NCI-H2107 (cell line): ENCODE results near the gene MARCO.
"Not testable (repeated sequence)": the region's sequence is repeated elsewhere in the genome, so short reads cannot be mapped to it uniquely, and the experiment has no call there.

Source experiments
- DNase-seq: peaks from one replicate; lab custom pipeline; 2025; lab: John Stamatoyannopoulos, UW

Gene MARCO

DNA sequence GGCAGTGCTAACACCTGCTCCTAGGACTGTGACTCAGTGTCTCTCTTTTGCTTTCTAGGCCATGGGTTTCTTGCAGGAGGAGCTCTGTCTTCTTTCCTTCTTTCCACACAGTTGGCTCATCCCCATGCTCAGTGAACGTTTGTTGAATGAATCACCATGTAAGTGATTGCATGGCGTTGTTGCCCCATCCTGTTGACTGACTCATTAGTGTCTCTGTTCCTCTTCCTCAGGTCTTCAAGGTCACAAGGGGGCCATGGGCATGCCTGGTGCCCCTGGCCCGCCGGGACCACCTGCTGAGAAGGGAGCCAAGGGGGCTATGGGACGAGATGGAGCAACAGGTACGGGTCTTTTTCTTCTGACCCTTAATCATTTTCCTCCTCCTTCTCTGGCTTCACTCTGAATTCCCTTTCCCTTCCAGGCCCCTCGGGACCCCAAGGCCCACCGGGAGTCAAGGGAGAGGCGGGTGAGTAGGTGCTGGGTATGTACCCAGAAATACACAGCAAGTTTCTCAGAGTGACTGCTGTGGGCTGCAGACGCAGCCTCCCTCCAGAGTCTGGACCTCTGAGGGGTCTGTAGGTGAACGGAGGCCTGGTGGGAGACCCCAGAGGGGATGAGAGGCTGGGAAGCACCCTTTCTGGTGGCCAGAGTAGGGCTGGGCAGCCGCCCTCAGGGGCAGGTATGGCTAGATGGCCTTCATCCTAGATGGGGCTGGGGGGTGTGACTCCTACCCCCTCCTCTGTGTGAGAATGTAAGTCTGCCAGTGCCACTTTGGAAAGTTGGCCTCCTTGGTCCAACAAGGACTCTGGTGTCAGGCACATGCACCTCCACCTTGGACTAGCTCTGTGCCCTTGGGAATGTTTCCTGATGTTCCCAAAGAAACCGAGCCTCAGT, 32.4 kb downstream of the MARCO start:
- no peak for DNase-seq

DNA sequence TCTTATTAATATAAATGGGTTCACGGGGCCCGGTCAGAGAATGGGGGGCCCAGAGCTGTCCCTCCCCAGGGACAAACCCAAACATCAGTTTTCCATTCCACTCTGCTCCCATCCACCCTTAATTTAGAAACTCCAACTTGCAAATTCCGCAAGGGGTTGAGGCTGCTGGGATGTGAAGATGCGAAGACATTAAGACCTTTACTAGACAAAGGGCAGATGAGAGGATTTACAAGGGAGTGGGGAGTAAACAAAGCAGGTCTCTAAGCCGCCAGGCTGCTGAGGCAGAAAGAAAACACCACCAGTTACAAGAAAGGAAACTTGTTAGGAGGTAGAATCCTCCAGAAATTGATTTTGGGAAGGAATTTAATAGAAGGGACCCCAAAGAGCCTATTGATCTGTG, 33.1 kb downstream of the MARCO start:
- no peak for DNase-seq

DNA sequence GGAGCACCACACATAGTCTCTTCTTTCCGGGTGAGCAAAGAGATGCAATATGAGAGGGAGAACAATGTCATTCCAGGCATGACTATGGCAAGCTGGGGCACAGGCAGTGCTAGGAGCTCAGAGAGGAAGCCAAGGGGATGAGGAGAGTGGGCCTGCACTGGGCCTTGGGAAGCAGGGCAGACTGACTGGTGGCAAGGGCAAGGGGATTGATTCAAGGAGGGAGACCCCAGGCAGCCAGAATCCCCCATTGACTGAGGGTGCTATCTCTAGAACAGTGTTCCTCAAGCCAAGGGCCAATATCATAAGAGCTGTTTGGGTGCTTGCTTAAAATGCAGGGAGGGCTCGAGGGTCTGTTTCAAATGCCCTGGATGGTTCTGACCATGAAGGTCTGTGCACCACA, 36.1 kb downstream of the MARCO start:
- no peak for DNase-seq

DNA sequence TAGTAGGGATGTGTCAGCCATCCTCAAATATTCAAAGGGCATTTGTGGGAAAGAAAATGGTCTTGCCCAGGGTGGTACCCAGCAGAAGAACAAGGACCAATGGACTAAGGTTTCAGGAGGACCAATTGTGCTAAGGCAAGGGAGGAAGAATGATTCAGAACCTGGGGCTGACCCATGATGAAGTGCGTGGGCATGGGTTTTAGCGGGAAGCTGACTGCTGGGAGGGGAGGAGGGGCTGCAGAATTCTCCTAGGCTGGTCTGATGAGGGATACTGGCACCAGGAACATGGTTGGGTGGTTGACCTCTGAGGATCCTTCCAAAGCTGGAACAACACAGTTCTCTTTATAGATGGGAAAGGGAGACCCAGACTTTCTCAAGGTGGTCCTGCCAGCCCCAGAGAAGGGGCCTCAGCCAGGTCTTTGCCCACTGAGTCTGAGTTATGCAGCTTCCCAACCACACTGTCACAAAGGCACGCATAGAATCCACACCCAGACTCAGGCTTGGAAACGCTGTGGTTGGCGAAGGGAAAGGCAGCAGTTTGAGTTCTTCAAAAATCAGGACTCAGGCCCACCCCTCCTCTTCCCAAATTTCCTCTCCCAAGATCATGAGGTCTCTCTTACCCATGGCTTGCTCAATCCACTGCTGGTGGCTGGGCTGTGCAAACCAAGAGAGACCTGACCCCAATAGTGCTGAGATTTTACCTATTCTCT, 37.3 kb downstream of the MARCO start:
- DNase-seq, result no peak

DNA sequence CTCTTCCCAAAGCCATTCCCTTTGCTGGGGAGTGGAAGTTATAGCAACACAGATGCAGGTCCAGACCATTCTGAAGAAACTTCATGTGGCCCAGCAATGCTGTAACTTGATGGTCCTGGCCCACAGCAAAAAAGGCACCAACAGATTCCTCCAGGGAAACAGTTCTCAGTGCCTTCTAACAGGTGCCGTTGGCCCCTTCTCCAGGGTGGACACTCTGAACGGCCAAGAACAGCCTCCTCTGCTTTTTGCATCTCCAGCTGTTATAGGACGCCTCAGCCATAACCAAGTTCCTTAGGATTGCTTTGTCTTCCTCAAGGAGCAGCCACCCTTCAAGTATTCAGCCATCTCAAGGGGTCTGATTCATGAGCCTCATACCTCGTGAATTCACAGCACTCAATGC, 38.0 kb downstream of the MARCO start:
- no peak for DNase-seq

DNA sequence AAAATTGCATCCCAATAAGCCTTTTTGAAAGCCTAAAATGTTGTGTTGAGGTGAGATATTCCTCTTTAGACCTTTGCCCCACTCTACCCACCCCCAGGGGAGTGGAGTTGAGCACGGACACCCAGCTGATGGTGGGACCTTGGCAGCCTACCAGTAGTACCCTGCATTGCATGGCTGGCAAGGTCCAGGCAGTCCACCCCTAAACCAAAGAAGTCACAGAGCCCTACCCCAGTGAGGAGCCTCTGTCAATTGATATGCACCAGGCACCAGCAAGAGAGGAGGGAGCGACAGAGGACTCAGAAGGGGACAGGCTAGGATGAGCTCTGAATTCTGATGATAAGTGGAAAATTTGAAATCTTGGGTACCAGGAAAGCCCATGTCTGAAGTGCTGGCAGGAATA, 38.6 kb downstream of the MARCO start:
- DNase-seq, result no peak

DNA sequence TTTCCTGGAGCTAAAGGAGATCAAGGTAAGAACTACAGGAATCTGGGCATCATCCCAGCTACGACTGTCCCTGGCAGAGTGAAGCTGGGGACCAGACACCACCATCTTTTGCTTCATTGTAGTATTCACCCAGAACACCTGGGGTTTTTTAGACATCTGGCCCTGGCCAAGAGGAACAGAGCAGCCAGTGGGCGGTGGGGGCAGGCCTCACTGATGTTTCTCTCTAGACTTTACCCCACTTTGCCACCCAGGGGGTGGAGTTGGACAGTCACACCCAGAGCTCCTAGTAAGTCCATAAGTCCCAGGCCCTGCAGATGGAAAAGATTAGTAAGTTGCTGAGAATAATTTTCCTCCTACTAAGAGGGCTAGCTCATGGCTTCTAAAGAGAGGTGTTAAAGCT, 39.6 kb downstream of the MARCO start:
- DNase-seq, result no peak

DNA sequence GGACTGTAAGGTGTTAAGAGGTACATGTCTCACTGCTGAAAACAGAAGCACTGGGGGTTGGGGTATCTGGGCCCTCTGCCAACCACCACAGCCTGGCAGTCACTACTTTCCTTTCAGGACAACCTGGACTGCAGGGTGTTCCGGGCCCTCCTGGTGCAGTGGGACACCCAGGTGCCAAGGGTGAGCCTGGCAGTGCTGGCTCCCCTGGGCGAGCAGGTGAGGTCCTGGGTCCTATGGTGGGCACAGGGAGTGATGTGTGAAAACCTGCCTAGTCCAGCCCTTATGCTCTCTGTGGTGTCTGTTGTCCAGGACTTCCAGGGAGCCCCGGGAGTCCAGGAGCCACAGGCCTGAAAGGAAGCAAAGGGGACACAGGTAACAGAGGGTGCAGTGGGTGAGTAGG, 40.0 kb downstream of the MARCO start:
- DNase-seq, result no peak

DNA sequence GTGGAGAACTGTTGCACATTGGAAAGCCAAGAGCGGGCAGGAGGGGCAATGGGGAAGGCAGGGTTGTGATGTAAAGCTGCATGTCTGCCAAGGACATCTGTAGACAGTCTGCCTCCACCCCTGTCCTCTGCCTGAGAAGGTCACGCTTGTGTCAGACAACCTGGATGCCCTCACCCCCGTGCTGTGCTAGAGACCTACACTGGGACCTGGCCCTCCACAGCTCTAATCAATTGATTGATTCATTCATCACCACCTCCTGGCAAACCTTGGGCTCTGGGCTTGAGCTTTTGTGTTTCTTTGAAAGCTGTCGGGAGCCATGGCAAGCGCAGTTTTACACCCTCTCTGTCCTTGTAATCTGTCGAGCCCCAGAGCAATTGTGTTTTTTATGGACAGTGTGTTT, 41.1 kb downstream of the MARCO start:
- DNase-seq, result no peak

DNA sequence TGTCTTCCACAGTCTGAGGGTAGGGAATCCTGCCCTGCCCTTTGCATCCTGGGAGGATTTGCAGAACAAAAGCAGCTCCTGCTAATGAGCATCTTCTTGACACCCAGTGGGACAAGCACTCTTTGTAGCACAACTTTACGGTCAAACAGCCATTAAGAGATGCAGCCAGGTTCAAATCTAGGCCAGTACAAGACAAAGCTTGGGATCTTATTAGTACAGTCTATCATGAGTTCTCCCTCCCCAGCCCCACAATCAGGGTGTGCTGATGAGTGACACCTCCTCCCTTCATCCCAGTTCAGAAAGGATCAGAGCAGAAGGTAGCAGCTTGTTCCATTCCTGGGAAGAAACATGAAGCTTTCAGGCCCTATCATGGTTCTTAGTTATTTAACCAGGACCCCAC, 41.9 kb downstream of the MARCO start:
- no peak for DNase-seq

DNA sequence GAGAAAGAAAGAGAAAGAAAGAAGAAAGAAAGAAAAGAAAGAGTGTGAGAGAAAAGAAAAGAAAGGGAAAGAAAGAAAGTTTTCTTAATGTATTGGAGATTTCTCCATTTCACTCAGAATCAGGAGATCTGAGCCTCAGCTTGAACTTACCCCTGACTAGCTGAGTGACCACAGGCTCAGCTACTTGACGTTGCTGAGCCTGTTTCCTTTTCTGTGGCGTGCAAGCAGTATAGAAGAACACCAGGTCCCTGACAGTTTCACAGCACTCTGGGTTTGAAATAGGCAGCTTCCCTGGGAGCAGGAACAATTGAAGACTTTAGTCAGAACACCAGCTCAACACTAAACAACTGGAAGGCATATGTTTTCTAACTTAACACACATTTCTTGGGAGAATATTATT, 44.7 kb downstream of the MARCO start:
- no peak for DNase-seq

DNA sequence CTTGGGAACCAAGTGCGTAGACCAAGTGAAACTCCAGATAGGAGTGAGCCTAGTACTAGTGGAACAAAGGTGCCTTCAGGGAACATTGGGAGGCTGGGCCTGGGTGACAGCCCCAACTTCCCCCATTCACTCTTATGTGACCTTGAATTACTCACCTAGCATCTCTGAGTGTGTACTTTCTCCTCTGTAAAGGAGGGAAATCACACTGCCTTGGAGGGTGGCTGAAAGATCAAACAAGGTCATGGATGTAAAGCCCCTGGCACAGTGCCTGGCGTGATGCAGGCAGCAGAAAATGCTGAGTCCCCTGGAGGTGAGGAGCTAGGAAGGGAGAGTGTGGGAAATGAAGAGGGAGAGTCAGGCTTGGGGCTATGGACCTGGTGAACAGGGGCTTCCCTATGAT, 45.9 kb downstream of the MARCO start:
- no peak for DNase-seq

DNA sequence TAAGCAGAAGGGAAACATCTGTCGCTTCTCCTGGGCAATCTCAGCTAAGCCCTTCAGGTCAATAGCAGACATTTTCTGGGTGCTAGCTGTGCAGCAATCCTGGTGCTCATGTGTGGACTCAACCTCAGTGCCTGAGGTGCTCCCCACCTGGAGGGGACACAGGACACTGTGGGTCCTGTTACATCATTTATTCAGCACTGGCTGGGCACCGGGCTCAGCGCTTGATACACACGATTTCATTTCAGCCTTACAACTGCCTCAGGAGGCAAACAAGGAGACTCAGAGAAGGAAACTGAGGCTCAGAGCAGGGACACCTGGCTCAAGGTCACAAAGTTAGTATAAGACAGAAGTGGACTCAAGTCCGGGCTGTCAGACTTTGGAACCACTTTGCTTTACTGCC, 46.7 kb downstream of the MARCO start:
- no peak for DNase-seq

DNA sequence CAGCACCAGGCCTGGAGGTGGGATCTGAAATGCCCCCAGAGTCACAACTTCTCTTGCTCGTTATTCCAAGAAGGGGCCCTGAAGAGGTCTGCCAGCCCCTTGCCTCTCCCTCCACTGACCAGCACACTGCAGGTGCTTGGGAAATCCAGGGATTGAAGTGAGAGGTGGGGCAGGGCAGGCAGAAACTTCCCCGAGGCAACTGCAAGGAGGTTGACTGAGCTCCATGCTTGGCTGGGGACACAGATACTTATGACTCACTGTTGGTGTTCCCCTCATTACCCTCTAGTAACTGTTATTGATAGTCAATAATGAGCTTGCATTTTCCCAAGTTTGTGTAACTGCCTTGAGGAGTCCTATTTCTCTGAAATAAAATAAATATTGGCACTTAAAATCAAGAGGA, 47.5 kb downstream of the MARCO start:
- DNase-seq, result no peak

DNA sequence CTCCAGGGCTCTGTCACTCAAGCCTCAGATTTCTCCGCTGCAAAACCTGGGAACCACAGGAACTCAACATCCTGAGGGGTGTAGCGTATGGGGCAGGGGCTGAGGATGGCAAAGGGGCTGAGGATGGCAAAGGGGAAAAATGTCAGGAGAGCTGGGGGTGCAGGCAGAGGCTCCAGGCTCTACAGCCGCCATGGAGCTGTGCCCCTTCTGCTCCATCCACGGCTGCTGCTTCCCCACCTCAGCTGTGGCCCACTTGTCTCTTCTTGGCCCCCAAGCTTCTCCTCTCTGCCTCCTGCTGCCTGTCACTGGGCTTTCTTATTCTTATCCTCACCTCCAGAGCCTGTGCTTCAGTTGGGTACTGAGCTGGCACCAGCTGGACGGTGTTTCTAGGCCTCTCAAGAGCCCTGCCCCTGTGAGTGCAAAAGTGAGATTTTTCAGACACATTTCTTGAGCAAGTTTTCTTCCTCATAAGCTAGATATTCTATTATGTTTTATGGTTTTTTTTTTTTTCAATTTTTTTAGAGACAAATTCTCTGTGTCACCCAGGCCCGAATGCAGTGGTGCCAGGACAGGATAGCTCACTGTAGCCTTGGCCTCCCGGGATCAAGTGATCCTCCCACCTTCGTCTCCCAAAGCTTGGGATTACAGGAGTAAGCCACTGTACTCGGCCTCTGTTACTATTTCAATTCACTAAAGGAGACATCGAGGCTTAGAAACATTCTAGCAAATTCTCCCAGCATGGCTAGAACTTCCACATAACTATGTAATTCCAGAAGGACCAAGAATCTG, 49.0 kb downstream of the MARCO start:
- no peak for DNase-seq

DNA sequence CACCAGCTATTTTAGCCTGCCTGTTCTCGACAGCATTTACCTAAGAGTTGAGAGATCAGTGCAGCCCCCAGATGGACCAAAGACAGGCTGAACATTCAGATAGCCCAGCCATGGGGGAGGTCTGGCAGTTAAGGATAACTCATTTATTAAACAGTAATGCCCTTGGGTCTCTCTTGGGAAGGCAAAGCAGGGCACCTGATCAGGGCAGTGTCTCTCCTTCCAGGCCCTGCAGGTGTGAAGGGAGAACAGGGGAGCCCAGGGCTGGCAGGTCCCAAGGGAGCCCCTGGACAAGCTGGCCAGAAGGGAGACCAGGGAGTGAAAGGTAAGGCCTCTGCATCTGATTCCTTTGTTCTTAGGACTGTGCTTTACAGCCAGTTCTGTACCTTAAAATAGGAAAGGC, 49.6 kb downstream of the MARCO start:
- no peak for DNase-seq

DNA sequence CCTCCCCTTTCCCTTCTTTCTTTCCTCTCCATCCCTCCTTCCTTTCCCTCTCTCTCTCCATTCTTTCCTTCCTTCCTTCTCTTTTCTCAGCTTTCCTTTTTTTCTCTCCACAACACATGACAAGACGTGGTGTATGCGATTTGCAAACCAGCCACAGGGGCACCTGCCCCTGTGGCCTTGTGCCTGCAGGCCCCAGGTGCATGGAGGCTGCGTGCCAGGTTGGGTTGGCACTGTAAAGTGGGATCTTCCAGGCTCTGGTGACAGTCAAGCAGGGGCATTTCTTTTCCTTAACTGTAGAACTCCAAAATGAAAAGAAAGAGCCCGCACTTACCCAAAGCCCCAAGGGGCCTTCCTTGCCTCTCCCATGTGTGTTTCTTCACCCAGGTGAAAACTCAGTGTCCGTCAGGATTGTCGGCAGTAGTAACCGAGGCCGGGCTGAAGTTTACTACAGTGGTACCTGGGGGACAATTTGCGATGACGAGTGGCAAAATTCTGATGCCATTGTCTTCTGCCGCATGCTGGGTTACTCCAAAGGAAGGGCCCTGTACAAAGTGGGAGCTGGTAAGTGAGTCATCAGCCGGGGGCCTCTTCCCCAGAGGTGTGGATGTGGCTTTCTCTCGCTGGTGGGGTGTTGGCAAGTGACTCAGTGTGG, 50.9 kb downstream of the MARCO start:
- DNase-seq, result no peak

DNA sequence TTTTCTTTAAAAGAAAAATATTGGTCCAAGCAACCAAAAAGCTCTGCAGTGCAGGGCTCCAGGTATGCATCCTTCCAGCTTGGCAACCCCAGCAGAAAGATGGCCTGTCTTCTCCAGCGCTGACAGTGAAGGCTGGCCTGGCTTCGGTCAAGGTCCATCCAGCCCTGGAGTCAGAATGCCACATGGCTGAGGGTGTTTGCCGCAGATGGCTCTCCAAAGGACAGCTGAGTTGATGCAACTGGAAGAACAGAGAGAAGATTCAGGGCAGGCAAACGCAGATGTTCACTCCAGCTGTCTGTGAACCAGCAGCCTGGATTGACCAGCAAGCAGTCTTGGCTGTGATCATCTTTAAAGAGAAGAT, 51.4 kb downstream of the MARCO start:
- no peak for DNase-seq

DNA sequence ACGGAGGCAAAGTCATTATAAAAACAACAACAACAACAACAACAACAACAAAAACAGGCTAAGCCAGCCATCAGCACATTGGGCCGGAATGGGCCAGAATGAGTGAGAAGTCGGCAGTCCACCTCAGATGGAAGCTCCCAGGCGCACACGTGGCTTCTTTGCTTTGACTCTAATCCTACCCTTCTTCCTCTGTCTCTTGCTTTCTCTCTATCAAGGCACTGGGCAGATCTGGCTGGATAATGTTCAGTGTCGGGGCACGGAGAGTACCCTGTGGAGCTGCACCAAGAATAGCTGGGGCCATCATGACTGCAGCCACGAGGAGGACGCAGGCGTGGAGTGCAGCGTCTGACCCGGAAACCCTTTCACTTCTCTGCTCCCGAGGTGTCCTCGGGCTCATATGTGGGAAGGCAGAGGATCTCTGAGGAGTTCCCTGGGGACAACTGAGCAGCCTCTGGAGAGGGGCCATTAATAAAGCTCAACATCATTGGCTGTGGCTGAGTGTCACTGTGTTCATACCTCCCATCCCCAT, 52.2 kb downstream of the MARCO start:
- DNase-seq, result no peak

DNA sequence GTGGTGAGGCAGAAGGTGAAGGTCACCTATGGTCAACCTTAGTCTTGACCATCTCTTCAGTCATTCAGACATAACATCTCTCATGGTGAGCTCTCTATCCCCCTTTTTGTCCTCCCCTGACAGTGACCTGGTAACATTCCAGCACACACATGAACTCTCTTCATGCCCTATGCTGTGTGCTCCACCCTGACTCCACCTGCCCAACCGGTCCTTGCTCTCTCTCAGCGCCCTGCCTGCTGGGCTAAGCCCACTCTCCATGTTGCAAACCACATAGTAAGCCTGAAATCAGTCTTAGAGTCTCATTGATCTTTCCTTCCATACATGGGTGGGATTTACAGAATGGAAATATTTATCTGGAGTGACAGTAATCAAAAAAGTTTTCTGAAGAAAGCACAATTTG, 52.8 kb downstream of the MARCO start:
- no peak for DNase-seq

DNA sequence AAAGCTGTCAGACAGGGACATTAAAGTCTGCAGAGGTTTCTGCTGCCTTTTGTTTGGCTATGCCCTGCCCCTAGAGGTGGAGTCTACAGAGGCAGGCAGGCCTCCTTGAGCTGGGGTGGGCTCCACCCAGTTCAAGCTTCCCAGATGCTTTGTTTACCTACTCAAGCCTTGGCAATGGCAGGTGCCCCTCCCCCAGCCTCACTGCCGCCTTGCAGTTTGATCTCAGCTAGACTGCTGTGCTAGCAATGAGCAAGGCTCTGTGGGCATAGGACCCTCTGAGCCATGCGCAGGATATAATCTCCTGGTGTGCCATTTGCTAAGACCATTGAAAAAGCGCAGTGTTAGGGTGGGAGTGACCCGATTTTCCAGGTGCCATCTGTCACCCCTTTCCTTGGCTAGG, 61.9 kb downstream of the MARCO start:
- not testable (repeated sequence) for DNase-seq

DNA sequence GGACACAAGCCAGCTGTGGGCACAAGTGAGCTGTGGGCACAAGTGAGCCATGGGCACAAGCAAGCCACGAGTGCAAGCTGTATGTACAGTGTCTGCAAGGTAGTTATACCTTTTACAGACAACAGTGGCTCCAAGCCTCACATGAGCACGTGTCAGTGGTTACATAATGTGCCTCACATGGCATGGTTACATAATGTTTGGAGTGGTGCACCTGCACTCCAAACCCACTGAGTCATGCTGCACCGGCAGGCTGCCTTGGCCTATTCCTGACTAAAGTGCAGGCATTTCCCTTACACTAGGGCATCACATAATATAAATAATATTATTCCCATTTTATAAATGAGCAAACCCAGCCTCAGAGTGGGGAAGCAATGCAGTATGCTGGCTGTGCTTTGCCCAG, 62.6 kb downstream of the MARCO start:
- no peak for DNase-seq
